K562 (cell line): Measurements from ENCODE around the gene C1QL2. TPM values are rescaled to one million over a fixed set of nuclear protein-coding genes. Genes with fewer than 3 reads are reported as not detected.
A peak's percentile ranks its signal among the peaks of the same experiment; 100 is the strongest.

ENCODE experiments used
- ATAC-seq: fragments of 200-7000 bp; cut with Tn5 transposase; 3 replicates; pipeline ENCODE4 v1.9.1; 2020; ENCODE audit warnings: moderate library complexity
- BruUV-seq: library from RNA; stranded (reverse); fragments of 400-500 nt; replicated peaks from 2 replicates; lab custom pipeline; 2021; lab: Mats Ljungman, UMichigan
- CTCF ChIA-PET: fragments of 300-600 bp; formaldehyde crosslinking; extraction: SDS; loops from one replicate; lab custom pipeline; 2021; ENCODE audit warnings: low intra/inter-chr PET ratio; lab: Yijun Ruan, JAX
- POLR2A ChIA-PET: fragments of 300-600, 350-650 bp; sonication (Branson Sonifier 250); formaldehyde crosslinking; extraction: SDS; loops from one replicate; lab custom pipeline; 2021; ENCODE audit warnings: antibody characterized with exemption, inconsistent platforms; lab: Yijun Ruan, JAX
- DNase-seq, 4 experiments: peaks; one replicate each; pipeline versions ENCODE4 v3.0.0 to v3.0.0-alpha.2; 2011 to 2018; ENCODE audit warnings: low spot score in 3 of 4, mixed read lengths in 3 of 4; ENCODE audit errors: extremely low read depth in 1 of 4
- FAIRE-seq: peaks from 2 replicates; lab custom pipeline; 2011; peaks lifted over from hg19 to GRCh38; lab: Jason Lieb, UNC
- H2AFZ ChIP-seq: 2 replicates; pipeline ENCODE4 v1.6.0; 2011; ENCODE audit warnings: low read depth, low read length, control low read depth, inconsistent platforms
- H3K27ac ChIP-seq: fragments of 200-600 bp; 3 replicates; pipeline ENCODE4 v1.8.0; 2011; ENCODE audit warnings: low read depth, mild to moderate bottlenecking, control low read depth, inconsistent platforms, low read length, moderate library complexity, mixed read lengths; ENCODE audit errors: extremely low read depth
- H3K27me3 ChIP-seq, 2 experiments: fragments of 300-600 bp in 1 of 2; 2 replicates in 1 of 2; 3 replicates in 1 of 2; pipeline versions ENCODE4 v1.6.0 to v1.8.0; 2011; ENCODE audit warnings: inconsistent platforms in 2 of 2, low read length in 2 of 2, mild to moderate bottlenecking in 1 of 2, mixed read lengths in 1 of 2, moderate library complexity in 1 of 2; ENCODE audit not compliant: control insufficient read depth in 2 of 2, insufficient read depth in 2 of 2
- H3K36me3 ChIP-seq: fragments of 300-600 bp; 3 replicates; pipeline ENCODE4 v1.8.0; 2011; ENCODE audit warnings: mild to moderate bottlenecking, low read length, inconsistent platforms; ENCODE audit not compliant: control insufficient read depth, insufficient read depth
- H3K4me1 ChIP-seq, 2 experiments: fragments of 200-600 bp in 1 of 2; replicated peaks in 1 of 2; 2 replicates in 1 of 2; 3 replicates in 1 of 2; pipeline versions ENCODE4 v1.5.1 to v1.8.0; 2011; ENCODE audit warnings: inconsistent platforms in 2 of 2, low read length in 2 of 2, mild to moderate bottlenecking in 1 of 2, mixed read lengths in 1 of 2, moderate library complexity in 1 of 2; ENCODE audit not compliant: control insufficient read depth in 2 of 2, insufficient read depth in 2 of 2
- H3K4me2 ChIP-seq: 2 replicates; pipeline ENCODE4 v1.6.1; 2011; ENCODE audit warnings: low read length, control low read depth, inconsistent platforms, mixed read lengths; ENCODE audit not compliant: insufficient read depth
- H3K4me3 ChIP-seq: fragments of 200-600 bp; sonication (generic), shearing (Covaris generic); 2 replicates; pipeline ENCODE4 v1.5.1; 2016; ENCODE audit warnings: control low read depth, inconsistent platforms
- H3K79me2 ChIP-seq: fragments of 200-600 bp; 3 replicates; pipeline ENCODE4 v1.8.0; 2011; ENCODE audit warnings: low read length, inconsistent platforms; ENCODE audit not compliant: control insufficient read depth, insufficient read depth
- H3K9ac ChIP-seq, 2 experiments: 2 replicates each; pipeline versions ENCODE4 v1.6.0 to v1.6.1; 2011; ENCODE audit warnings: low read depth in 2 of 2, low read length in 2 of 2, control low read depth in 1 of 2, inconsistent platforms in 1 of 2, mild to moderate bottlenecking in 1 of 2, mixed read lengths in 1 of 2; ENCODE audit not compliant: insufficient read depth in 1 of 2
- H3K9me1 ChIP-seq: one replicate; pipeline ENCODE4 v1.6.0; 2011; ENCODE audit warnings: inconsistent platforms, mild to moderate bottlenecking, low read length, moderate library complexity; ENCODE audit not compliant: control insufficient read depth, insufficient read depth
- H3K9me3 ChIP-seq: replicated peaks from 2 replicates; pipeline ENCODE4 v1.5.1; 2011; ENCODE audit warnings: low read depth, low read length, inconsistent platforms; ENCODE audit not compliant: control insufficient read depth, insufficient read depth
- H4K20me1 ChIP-seq: replicated peaks from 2 replicates; pipeline ENCODE4 v1.6.1; 2011; ENCODE audit warnings: low read length, inconsistent platforms, mixed read lengths; ENCODE audit not compliant: control insufficient read depth, insufficient read depth
- BACH1 ChIP-seq: fragments of 200-800 bp; sonication (Bioruptor generic); IDR thresholded peaks from 2 replicates; pipeline ENCODE4 v1.6.1; 2016; ENCODE audit warnings: missing genetic modification characterization, missing compliant biosample characterization
- C11orf30 ChIP-seq: fragments of 450-650 bp; IDR thresholded peaks from 2 replicates; pipeline ENCODE4 v1.6.1; 2016; ENCODE audit warnings: low read depth, mild to moderate bottlenecking
- EWSR1 ChIP-seq: fragments of 450-650 bp; IDR thresholded peaks from 2 replicates; pipeline ENCODE4 v1.6.1; 2018; ENCODE audit warnings: borderline replicate concordance, mild to moderate bottlenecking, low read depth, moderate library complexity; ENCODE audit not compliant: partially characterized antibody
- IRF1 ChIP-seq: sonication (generic); formaldehyde crosslinking; IDR thresholded peaks from 2 replicates; pipeline ENCODE4 v1.8.0; 2022; ENCODE audit warnings: missing genetic modification reagents, mild to moderate bottlenecking, borderline replicate concordance
- MCM7 ChIP-seq, 2 experiments: fragments of 450-650 bp; IDR thresholded peaks; 2 replicates each; pipeline ENCODE4 v1.6.1; 2016 to 2018
- MNT ChIP-seq, 2 experiments: fragments of 450-650 bp; conservative IDR thresholded peaks; 2 replicates each; pipeline ENCODE4 v1.6.1; 2017; ENCODE audit warnings: mild to moderate bottlenecking in 2 of 2, moderate library complexity in 2 of 2
- PURB ChIP-seq: sonication (generic); formaldehyde crosslinking; IDR thresholded peaks from 2 replicates; pipeline ENCODE4 v1.9.0; 2021; ENCODE audit warnings: low read depth, mild to moderate bottlenecking, missing genetic modification reagents
- TGIF2 ChIP-seq: sonication (generic); formaldehyde crosslinking; IDR thresholded peaks from 2 replicates; pipeline ENCODE4 v1.8.1; 2022; ENCODE audit warnings: mild to moderate bottlenecking, missing genetic modification reagents, moderate library complexity
- ZNF121 ChIP-seq: sonication (generic); formaldehyde crosslinking; conservative IDR thresholded peaks from 2 replicates; pipeline ENCODE4 v1.8.0; 2022; ENCODE audit warnings: missing genetic modification reagents
- WGBS: fragments of 100-300 bp; shearing (Covaris generic); methylation state at CpG from one replicate; pipeline ENCODE4 v1.1.6; 2016; ENCODE audit warnings: low coverage, mixed read lengths; ENCODE audit not compliant: insufficient coverage; ENCODE audit errors: missing lambda C conversion rate; 5-methylcytosine and 5-hydroxymethylcytosine counted together
- in situ Hi-C: fragments of 300-500 bp; cut with MboI; formaldehyde crosslinking; loops from 4 replicates; pipeline ENCODE4 v1.15.0; 2018; ENCODE audit warnings: inconsistent platforms, mixed read lengths
- intact Hi-C: fragments of 100-400 bp; cut with micrococcal nuclease; formaldehyde crosslinking; loops from 2 replicates; pipeline ENCODE4 v1.14.2; 2022
- polyA plus RNA-seq, 8 experiments: library from polyadenylated mRNA; depleted of rRNA in 4 of 8; stranded (reverse) in 5 of 8; unstranded in 3 of 8; fragments of >200 nt; fragmentation: Nextera tagmentation in 2 of 8; fragmentation: Illumina TruSeq in 1 of 8; extraction: Ambion mirVana in 2 of 8; extraction: Trizol in 1 of 8; gene quantifications; 2 replicates each; pipeline versions ENCODE4 v1.2.1 to v1.2.3, GENCODE V29; 2011 to 2014; ENCODE audit warnings: inconsistent platforms in 1 of 8, missing spikeins in 1 of 8
- total RNA-seq, 7 experiments: library from RNA; depleted of rRNA in 6 of 7; stranded (reverse); fragments of >200 nt in 6 of 7; fragmentation: Illumina TruSeq in 2 of 7; extraction: Trizol in 2 of 7; gene quantifications; 2 replicates each; pipeline versions ENCODE4 v1.2.1 to v1.2.3, GENCODE V29; 2011 to 2021; ENCODE audit warnings: low replicate concordance in 1 of 7
- TF ChIP-seq, protein P1 (sequence below): fragments of 250-450 bp; sonication (Bioruptor Pico); IDR thresholded peaks from 2 replicates; pipeline ENCODE4 v1.4.0; 2020
- TF ChIP-seq, protein P2 (sequence below): fragments of 250-450 bp; sonication (Bioruptor Pico); IDR thresholded peaks from 2 replicates; pipeline ENCODE4 v1.4.0; 2020; ENCODE audit warnings: borderline replicate concordance
- TF ChIP-seq, protein P3 (sequence below): fragments of 250-450 bp; sonication (Bioruptor Pico); IDR thresholded peaks from 2 replicates; pipeline ENCODE4 v1.8.0; 2022; ENCODE audit warnings: moderate library complexity, mild to moderate bottlenecking, inconsistent platforms
- TF ChIP-seq, protein P4 (sequence below): fragments of 250-450 bp; sonication (Bioruptor Pico); IDR thresholded peaks from 2 replicates; pipeline ENCODE4 v1.4.0; 2020; ENCODE audit warnings: mild to moderate bottlenecking, moderate library complexity

Gene C1QL2
- total and polyA plus RNA-seq, 9 of the 15 experiments (the other 6 are each of a cell fraction or from before 2014, with no cell fraction given): not detected

GRCh38 chr2:119207447-119207846, 48.9 kb upstream of the C1QL2 start (continued):
- TF ChIP-seq, protein P1, sequence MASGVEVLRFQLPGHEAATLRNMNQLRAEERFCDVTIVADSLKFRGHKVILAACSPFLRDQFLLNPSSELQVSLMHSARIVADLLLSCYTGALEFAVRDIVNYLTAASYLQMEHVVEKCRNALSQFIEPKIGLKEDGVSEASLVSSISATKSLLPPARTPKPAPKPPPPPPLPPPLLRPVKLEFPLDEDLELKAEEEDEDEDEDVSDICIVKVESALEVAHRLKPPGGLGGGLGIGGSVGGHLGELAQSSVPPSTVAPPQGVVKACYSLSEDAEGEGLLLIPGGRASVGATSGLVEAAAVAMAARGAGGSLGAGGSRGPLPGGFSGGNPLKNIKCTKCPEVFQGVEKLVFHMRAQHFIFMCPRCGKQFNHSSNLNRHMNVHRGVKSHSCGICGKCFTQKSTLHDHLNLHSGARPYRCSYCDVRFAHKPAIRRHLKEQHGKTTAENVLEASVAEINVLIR (CRISPR knock-in tag): no peak
- TF ChIP-seq IRF1 (CRISPR knock-in tag): no peak
- TF ChIP-seq, all 486 proteins: peak for 0

GRCh38 chr2:119206201-119206600, 47.6 kb upstream of the C1QL2 start:
- no TSS peak for BruUV-seq
- peak; percentile 73 for ATAC-seq
- no peak for DNase-seq
- Histone ChIP-seq H3K27me3 (peaks cover 10 to 34% of the 10 kb centered on the region in 2 experiments; a peak in 4 of 5 replicates), H4K20me1 (no peaks in the 10 kb centered on the region), H3K79me2 (no peaks in the 10 kb centered on the region), H3K4me3 (no peak overlapping the region), H3K4me1 (no peaks in the 10 kb centered on the region), H3K36me3 (no peaks in the 10 kb centered on the region), H3K9ac (no peak overlapping the region), H3K27ac (no peak overlapping the region), H3K9me1 (no peaks in the 10 kb centered on the region), H3K9me3 (no peaks in the 10 kb centered on the region), H2AFZ (no peak overlapping the region), H3K4me2 (no peak overlapping the region)
- 13% methylated on average over 2 of the region's 2 CpGs for WGBS
- intact Hi-C loops (no loop called here), in situ Hi-C loops (no loop called here)
- ChIA-PET POLR2A (interaction anchor here (0.6 to 1.1 kb wide), 3 partner anchors 14 to 1251 kb away, joined by 3 to 4 read pairs (median 3); no protein-coding TSS in a partner anchor), CTCF (no interaction called here)
- no peak for FAIRE-seq
- TF ChIP-seq BACH1 (no peak), TGIF2 (CRISPR knock-in tag) (no peak), MCM7 (IDR thresholded peaks at IDR 0.05) (no peak), PURB (no peak), ZNF121 (CRISPR knock-in tag) (no peak), EWSR1 (no peak), MNT (conservative IDR thresholded peaks at IDR 0.05) (no peak), C11orf30 (no peak)
- TF ChIP-seq, protein P2, sequence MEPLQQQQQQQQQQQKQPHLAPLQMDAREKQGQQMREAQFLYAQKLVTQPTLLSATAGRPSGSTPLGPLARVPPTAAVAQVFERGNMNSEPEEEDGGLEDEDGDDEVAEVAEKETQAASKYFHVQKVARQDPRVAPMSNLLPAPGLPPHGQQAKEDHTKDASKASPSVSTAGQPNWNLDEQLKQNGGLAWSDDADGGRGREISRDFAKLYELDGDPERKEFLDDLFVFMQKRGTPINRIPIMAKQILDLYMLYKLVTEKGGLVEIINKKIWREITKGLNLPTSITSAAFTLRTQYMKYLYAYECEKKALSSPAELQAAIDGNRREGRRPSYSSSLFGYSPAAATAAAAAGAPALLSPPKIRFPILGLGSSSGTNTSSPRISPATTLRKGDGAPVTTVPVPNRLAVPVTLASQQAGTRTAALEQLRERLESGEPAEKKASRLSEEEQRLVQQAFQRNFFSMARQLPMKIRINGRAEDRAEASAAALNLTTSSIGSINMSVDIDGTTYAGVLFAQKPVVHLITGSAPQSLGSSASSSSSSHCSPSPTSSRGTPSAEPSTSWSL (CRISPR knock-in tag): no peak
- TF ChIP-seq, protein P3, sequence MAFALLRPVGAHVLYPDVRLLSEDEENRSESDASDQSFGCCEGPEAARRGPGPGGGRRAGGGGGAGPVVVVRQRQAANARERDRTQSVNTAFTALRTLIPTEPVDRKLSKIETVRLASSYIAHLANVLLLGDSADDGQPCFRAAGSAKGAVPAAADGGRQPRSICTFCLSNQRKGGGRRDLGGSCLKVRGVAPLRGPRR (CRISPR knock-in tag): no peak
- TF ChIP-seq, protein P4, sequence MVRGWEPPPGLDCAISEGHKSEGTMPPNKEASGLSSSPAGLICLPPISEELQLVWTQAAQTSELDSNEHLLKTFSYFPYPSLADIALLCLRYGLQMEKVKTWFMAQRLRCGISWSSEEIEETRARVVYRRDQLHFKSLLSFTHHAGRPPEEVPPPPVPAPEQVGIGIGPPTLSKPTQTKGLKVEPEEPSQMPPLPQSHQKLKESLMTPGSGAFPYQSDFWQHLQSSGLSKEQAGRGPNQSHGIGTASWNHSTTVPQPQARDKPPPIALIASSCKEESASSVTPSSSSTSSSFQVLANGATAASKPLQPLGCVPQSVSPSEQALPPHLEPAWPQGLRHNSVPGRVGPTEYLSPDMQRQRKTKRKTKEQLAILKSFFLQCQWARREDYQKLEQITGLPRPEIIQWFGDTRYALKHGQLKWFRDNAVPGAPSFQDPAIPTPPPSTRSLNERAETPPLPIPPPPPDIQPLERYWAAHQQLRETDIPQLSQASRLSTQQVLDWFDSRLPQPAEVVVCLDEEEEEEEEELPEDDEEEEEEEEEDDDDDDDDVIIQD (CRISPR knock-in tag): no peak
